HG02870 (cell line): Measurements from ENCODE around the gene ELOVL6.
A peak's percentile ranks its signal among the peaks of the same experiment; 100 is the strongest.
"Not testable (repeated sequence)": the region's sequence is repeated elsewhere in the genome, so short reads cannot be mapped to it uniquely, and the experiment has no call there.

Source experiments
- ATAC-seq: cut with Tn5 transposase; IDR thresholded peaks from one replicate; pipeline ENCODE4 v1.9.1; 2021; ENCODE audit warnings: mild to moderate bottlenecking, moderate library complexity; ENCODE audit not compliant: unreplicated experiment

The ELOVL6 gene

GRCh38 chr4:110039164-110039563, 159.3 kb downstream of the ELOVL6 start:
- not testable (repeated sequence) for ATAC-seq

DNA sequence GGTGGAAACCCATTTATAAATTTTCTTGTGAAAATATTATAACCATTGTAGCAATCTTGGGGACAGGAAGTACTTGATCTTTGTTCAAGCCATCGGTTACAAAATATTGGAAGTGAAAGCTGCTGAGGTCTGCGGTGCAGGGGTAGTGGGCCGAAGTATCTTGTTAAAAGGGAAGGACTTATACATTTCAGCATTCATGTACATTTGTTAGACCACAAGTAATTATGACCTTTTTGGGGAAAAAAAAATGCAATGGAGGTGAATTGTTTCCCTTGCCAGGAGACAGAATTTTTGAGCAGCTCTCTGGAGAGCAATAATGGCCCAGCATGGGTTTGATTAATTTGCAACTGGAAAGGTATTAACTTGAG, 164.4 kb downstream of the ELOVL6 start:
- ATAC-seq, result peak; percentile 98

DNA sequence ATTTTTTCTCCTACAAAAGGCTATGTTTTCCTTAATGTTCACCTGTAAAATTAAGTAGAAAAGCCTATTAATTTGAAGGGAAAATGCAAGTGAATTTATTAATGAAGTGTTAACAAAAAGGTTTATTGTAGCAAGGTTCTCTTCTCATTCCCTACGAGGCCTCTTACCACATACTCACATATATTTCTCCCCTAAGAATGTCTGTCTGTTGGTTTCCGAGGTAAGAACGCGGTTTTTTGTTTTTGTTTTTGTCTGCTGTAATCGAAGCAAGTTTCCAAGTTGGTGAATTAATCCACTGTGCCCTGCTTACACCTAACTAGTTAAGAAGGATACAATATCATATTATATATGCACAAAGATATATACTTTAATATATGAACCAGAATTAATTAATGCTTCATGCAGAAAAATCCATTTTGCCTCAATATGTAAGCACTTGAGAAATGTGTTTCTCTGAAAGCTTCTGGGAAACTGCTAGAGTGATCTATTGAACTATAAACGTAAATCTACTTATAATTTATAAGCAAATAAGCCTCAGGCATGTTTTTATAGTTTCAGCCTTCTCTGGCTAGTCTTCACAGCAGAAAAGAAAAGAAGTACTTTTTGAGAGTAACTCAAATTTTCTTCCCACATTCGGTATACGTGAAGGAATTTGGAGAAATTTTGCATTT, 164.9 kb downstream of the ELOVL6 start:
- ATAC-seq, result peak; percentile 4

- no peak for ATAC-seq
Observed at GRCh38 chr4:110032603-110033002, 165.8 kb downstream of the ELOVL6 start.

DNA sequence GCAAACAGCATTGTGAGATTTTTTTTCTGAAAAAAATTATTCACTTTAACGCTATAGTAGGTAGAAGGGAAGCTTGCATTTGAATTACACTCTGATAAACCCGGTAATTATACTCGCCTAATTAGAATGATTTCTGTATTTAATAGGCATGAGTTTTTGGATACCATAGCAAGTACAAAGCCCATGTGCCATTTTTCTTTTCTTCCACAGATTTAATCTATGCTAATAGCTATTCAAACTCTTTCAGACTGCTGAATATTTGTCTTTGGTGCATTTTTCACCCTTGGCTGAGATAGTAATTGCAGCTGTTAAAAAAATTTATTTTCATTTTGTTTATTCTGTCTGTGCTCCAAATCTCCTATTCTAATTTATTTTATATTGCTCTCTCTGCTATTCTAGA, 172.7 kb downstream of the ELOVL6 start:
- no peak for ATAC-seq

DNA sequence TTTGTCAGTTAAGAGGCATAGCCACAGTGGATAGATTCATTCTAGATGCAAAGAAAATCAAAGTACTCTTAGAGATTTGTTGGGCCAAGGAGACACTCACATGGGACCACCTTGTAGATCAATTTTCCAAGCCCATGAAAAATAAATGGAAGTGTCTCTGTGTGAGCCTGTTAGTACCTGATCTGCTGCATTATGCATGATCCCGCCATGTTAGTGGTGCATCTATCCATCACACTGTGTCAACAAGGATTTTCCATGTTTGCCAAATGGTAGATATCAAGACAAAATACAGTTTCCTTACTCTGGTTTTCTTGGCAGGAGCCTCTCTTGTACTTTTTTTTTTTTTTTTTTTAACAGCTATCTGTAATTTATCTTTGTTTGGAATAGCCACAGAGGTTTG, 173.4 kb downstream of the ELOVL6 start:
- ATAC-seq, result no peak

DNA sequence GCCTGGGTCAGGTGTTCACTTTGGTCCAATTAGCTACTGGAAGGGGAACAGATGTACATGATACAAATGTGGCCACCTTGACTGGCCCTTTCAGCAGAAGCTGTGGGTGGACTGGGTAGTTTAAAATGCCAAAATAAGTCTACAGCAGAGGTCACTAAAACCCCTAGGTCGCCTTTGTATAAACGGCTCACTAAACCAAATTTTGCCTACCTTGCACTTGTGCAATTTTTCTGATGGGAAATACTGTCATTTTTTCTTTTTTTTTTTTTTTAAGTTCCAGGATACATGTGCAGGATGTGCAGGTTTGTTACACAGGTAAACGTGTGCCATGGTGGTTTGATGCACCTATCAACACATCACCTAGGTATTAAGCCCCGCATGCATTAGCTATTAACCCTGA, 176.0 kb downstream of the ELOVL6 start:
- ATAC-seq, result no peak

GRCh38 chr4:110020646-110021443, 177.6 kb downstream of the ELOVL6 start:
- no peak for ATAC-seq

DNA sequence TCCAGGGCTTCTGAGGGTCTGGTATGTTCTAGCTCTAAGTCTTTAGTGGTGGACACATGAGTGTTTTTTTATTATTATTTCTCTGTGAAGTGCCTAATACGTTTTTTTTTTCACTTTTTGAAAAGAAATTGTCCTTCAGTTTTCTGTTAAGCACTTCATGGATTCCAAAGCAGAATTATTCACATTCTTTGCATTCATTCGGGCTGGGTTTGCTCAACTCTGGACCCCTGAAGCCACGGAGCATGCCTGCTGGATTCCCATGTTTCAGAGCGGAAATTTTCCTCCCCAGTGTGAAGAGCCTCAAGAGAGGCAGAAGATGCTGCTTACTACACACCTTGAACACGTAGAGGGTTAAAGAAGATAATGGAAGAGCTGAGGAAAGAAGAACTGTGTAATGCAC, 178.3 kb downstream of the ELOVL6 start:
- no peak for ATAC-seq

DNA sequence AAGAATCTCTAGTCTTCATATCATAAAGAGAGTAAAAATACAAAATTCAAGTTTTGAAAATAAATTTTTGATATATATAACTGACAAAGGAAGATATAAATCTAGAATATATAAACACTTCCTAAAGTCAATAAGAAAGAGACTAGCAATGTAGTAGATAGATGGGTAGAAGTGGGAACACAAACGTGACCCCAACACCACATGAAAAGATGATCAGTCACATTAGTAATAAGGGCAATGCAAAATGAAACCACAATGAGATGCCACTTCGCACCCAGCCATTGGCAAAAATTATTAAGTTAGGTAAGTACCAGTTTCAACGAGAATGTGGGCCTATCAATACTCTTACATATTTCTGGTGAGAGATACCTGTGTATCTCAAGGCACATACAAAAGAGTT, 179.3 kb downstream of the ELOVL6 start:
- no peak for ATAC-seq

- no peak for ATAC-seq
Observed at GRCh38 chr4:110014233-110014632, 184.2 kb downstream of the ELOVL6 start.

DNA sequence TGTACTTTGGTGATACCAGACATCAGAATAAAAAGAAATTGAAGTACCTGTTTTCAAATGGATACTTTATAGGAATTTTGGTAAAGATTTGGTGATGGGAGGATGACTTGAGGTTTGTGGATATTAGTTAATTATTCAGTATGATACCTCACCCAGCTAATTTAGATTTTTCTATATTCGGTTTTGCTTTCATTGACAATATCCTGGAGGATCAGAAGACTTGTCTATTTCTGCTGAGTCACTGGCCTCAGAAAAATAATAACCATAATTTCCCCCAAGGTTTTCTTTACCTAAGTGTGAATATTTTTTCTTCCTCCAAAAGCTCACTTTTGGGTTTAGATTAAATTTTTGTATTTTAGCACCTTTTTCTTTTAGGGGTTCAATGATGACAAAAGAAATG, 185.5 kb downstream of the ELOVL6 start:
- no peak for ATAC-seq

- no peak for ATAC-seq
Observed at GRCh38 chr4:110010797-110011196, 187.6 kb downstream of the ELOVL6 start.

DNA sequence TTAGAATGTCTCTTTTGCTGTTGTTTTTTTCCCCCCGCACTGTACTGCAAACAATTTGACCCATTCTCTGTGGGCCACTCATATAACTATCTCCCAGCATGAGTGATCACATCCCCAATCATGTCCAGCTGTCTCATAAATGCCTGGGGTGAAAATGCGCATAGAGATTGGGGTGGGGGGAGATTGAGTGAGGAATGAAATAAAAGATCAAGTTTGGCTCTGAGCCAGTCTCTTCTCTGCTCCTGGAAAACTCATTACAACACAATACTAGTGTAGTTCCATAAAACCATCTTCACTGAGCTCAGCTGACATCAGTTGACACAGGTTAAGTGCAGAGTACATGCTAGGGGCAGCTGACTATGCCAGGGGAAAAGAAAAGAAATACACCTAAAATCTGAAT, 188.9 kb downstream of the ELOVL6 start:
- ATAC-seq, result no peak

DNA sequence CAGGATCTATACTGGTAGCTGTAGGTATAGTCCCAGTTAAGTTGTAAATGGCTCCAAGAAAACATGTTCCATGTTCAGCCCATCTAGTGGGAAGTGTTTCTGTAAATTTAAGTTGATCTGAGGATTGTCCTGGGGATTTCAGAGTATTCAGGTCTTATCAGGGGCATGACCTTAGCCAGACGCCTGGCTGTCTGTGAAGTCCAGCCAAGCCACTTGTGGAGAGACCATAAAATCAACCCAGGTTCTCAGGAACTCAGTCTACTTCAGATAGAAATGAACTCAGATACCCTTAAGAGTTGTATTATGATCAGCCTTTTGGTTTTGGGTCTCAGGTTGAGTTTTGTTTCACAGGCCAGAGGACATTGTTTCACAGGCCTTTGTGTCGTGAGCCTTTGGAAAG, 189.9 kb downstream of the ELOVL6 start:
- ATAC-seq, result no peak

GRCh38 chr4:110007217-110007616, 191.2 kb downstream of the ELOVL6 start:
- no peak for ATAC-seq

- ATAC-seq, result peak; percentile 60
Observed at GRCh38 chr4:110005461-110006056, 192.9 kb downstream of the ELOVL6 start.

GRCh38 chr4:110004556-110004955, 193.9 kb downstream of the ELOVL6 start:
- no peak for ATAC-seq

- no peak for ATAC-seq
Observed at GRCh38 chr4:110003401-110004187, 194.8 kb downstream of the ELOVL6 start.

- no peak for ATAC-seq
Observed at GRCh38 chr4:110002326-110002725, 196.1 kb downstream of the ELOVL6 start.

DNA sequence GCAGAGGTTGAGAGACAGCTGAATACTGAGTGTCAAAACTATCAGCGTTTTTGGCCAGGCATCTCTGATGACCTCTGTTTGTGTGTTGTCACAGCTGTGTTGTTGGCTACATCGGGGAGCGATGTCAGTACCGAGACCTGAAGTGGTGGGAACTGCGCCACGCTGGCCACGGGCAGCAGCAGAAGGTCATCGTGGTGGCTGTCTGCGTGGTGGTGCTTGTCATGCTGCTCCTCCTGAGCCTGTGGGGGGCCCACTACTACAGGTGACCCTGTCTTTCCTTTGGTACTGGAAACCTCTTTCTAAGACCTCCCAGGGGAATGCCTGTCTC, 198.9 kb downstream of the ELOVL6 start:
- ATAC-seq, result no peak
